Astrocyte of the cerebellum (primary cell): ENCODE measurements around the gene STIP1.

Source experiments
- DNase-seq: peaks from one replicate; pipeline ENCODE4 v3.0.0-alpha.2; 2011; ENCODE audit warnings: low read depth
- H3K4me3 ChIP-seq: 2 replicates; pipeline ENCODE4 v1.5.1; 2011; ENCODE audit warnings: mild to moderate bottlenecking, low read depth, low read length, moderate library complexity
- CTCF ChIP-seq: IDR thresholded peaks from 2 replicates; pipeline ENCODE4 v1.5.1; 2012; ENCODE audit warnings: low read length, low read depth, moderate library complexity, mild to moderate bottlenecking; ENCODE audit errors: missing control alignments
- in situ Hi-C: cut with HindIII; loops from 2 replicates; pipeline ENCODE4 v1.10.0; 2017; ENCODE audit warnings: low sequenced_read_pairs

STIP1 gene

GRCh38 chr11:64249038-64249437 lies 63.1 kb downstream of the STIP1 start:
- in situ Hi-C loops, result no loop called here
- no peak for TF ChIP-seq CTCF
- no peak overlapping the region for H3K4me3 ChIP-seq
- no peak for DNase-seq

GRCh38 chr11:64249563-64250414 lies 63.8 kb downstream of the STIP1 start:
- no peak for TF ChIP-seq CTCF
- no peak overlapping the region for H3K4me3 ChIP-seq
- no peak for DNase-seq
- in situ Hi-C loops, result no loop called here

- H3K4me3 ChIP-seq, result peak overlapping the region; percentile 50
- no peak for DNase-seq
- in situ Hi-C loops, result no loop called here
- no peak for TF ChIP-seq CTCF
Measured at GRCh38 chr11:64250415-64251015, 64.5 kb downstream of the STIP1 start.

GRCh38 chr11:64251016-64251752 lies 65.2 kb downstream of the STIP1 start, which contains the start of gene PLCB3:
TSS of gene PLCB3 (plus strand) at chr11:64251530. CDS start at chr11:64251650, 120 bp downstream.
- in situ Hi-C loops, result no loop called here
- DNase-seq, result no peak
- peak; percentile 53 for TF ChIP-seq CTCF
- peak within 1 kb of the TSS; percentile 50 for H3K4me3 ChIP-seq

GRCh38 chr11:64251753-64252002 lies 65.7 kb downstream of the STIP1 start:
- no peak for TF ChIP-seq CTCF
- DNase-seq, result no peak
- in situ Hi-C loops, result no loop called here
- H3K4me3 ChIP-seq, result peak overlapping the region; percentile 50

- in situ Hi-C loops, result no loop called here
- peak; percentile 49 for TF ChIP-seq CTCF
- DNase-seq, result no peak
- peak overlapping the region; percentile 50 for H3K4me3 ChIP-seq
Measured at GRCh38 chr11:64252003-64252872, 66.3 kb downstream of the STIP1 start.
